HuH-7 (cell line): ENCODE data around the gene SLC25A13.
"Not testable (repeated sequence)": the region's sequence is repeated elsewhere in the genome, so short reads cannot be mapped to it uniquely, and the experiment has no call there.

Experiments used
- DNase-seq: peaks from one replicate; pipeline ENCODE4 v3.0.0; 2011; ENCODE audit warnings: low spot score

The SLC25A13 gene

DNA sequence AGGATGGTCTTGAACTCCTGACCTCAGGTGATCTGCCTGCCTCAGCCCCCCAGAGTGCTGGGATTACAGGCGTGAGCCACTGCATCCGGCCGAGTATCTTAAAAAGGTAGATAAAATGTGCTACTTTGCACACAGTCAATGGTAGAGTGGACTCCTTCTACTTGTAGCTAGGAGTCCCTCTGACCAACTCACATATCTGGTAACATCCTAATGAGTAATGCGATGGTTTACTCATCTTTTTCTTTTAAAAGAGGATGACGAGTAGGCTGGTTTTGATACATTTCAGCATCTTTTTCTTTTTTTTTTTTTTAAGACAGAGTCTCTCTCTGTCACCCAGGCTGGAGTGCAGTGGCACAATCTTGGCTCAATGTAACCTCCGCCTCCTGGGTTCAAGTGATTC, 167.4 kb downstream of the SLC25A13 start:
- not testable (repeated sequence) for DNase-seq

DNA sequence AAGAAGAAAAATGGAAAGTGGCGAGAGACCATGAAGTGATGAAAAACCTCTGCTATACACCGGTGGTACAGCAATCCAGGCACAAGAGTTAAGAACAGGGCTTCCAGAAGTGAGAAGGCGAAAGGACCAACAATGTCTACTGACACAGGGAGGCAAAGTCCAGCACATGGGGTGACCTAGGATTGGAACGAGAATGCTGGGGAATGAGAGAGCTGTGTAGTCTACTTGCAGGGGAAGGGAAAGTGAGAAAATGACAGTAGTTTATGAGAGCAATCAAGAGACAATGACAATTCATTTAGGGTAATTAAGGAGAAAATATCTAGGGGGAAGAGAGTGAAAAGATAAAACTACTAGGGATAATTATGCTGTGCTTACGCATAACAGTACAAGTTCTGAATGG, 169.2 kb downstream of the SLC25A13 start:
- DNase-seq: no peak

DNA sequence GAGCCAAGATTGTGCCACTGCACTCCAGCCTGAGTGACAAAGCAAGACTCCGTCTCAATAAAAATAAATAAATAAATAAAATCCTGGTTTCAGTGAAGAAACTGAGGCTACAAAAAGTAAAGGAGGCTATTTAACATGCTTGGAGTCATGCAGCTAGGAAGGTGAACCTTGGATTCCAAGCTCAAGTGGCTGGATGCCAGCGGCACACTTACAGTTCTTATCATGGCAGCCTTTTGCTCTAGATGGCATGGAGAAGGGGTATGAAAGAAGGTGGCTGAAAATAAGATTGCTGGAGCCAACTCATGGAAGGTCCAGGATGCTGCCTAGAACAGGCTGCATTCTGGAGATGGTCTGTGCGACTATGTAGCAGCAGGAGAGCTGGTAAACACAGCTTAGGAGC, 170.0 kb downstream of the SLC25A13 start:
- DNase-seq: no peak

DNA sequence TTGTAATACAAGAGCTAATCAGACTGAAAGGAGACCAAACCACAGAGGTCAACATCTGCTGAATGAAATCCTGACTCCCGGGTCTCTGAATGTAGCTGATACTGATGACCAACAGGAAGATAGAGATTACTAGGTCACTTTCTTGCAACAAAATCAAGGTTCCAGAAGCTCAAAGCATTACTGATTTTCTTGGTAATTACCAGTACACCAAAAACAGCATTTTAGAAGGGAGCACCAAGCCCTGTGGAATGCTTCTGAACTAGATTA, 177.7 kb downstream of the SLC25A13 start:
- no peak for DNase-seq

DNA sequence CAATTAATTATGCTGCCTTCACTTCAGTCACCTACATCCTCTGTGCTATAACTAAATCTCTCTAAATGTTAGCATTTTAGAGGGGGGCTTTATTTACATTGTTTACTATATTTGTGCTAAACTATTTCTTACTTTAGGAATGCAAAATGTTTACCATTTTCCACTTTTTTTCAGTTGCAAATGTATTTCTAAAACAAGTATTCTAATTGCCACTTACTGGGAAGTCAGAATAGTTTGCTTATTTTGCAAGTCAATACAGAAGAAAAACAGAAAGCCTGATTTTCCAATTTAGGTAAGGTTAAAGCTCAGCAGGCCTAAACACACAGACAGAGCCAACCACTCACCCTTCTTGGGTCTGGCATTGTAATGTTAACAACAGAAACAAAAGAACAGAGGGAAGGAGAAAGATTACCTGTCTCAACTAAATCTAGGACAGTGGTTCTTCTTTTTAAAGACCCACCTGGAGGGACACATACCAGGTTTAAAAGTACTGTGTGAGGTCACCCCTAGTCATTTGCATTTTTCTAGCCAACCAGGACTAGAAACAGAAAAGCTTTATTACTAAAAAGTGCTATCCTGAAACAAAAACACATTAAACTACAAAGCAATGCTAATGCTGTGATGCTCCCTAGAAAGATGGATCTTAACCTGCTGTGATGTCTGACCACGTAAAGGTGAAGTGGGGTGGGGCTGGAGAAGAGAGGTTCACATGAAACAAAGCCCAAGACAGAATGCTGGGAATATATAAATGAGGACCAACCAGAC, 178.2 kb downstream of the SLC25A13 start:
- no peak for DNase-seq

DNA sequence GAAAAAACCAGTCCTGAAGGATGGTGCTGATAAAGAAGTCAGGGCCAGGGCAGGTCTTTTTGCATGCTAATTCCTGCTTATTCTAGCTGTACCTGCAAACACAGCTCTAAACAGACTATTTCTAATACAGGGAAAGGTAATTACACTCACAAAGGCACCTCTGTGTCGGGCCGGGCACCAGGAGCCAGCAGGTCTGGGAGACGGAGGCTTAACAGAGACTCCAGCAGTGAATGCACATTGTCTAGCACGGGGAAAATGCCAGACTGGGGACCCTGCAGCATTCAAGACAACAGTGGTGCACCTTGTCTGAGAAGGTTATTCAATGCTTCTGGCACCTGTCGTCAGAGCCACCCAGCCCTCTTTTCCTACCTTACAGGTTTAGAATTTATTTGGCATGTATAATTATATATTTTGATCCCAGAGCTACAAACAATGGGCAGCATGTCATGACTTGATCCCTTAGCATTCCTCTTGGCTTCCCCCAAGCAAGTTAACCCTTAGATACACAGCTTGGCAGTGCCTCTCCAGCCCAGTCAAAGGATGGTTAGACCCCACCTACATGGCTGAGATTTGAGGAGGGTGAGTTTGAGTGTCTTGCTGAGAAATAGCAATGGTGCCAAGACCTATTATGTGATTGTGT, 185.2 kb downstream of the SLC25A13 start:
- DNase-seq: no peak

DNA sequence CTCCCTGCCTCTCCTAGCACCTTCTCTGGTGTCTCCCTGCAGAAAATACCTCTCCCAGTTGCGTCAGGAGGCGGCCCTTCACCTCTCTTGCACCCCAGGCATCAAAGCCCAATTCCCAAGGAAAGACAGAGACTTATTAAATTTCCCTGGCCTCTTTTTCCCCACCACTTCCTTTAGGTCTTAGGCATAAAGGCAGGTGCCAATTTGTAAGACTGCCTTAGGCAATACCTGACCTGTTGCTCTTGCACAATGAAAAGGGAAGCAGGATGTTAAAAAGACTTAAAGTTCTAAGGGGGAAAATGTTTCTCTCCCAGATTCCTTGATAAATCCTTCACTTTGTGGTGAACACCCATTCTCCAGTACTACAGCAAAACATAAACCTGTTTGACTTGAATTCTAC, 186.7 kb downstream of the SLC25A13 start:
- no peak for DNase-seq

DNA sequence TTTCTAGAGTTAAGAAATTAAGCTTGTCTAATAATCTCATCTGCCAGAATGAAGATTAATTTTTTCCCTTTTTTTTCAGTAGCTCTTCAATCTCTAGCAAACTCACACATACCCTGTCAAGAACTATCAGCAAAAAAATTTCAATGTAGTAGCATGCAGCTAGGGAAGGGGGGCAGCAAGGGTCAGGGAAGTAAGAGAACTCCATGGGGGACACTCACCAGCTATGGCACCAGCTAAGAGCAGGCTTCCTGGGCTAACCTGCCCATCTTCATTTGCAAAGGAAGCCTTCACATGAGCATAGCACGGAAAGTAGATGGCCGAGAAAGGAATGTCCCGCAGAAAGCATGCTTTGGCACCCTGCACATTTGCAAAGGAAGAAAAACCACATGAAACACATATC, 190.4 kb downstream of the SLC25A13 start:
- DNase-seq: no peak

DNA sequence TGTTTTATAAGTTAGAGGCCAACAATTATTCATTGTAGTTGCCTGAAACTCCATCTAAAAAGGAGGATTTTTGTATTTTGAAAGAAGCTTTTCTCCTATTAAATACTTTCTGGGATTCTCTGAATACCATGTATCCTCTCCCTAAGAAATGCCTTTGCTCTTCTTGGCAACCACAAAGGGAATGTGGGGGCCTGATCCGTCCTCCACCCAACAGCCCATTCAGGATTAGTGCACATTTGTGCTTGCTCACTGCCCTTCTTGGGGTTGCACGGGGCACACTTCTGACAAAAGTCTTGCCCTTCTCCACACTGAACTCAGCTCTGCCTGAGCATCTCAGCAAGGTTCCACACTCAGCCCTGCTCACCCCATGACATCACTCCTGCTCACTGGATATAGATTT, 194.2 kb downstream of the SLC25A13 start:
- DNase-seq: no peak

DNA sequence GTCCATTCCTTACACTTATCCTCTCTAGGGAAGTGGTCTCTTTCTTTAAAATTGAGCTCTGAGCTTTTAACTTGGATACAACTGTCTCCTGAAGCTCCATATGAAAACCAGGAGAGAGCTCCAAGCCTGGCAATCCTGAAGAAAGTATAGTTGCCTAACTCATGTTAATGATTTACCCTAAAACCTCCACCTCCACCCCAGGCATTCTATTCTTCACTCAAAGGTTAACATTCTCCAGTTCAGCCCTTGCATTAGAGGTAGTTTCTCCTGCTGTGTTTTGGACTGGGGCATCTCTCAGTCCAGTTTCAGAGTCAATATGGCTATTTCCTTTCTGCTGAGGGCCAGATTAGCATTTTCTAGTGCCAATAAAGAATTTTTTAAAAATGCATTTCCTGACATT, 195.5 kb downstream of the SLC25A13 start:
- DNase-seq: peak; percentile 67

DNA sequence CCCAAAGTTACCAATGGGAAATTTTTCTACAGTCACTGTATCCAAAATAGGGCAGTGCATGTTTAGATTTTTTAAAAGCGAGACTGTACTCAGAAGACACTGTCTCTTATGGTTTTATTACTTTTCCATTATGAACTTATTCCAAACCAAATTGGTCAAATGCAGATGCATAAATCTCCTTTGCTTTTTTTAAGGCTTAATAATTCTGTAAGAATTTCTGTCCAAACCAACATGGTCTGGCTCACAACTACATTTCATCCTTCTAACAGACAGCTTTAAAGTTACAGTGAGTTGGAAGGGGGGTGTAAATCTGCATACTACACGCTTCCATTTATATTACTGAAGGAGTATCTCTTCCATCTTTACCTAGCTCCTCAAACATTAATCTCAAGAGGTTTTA, 199.2 kb downstream of the SLC25A13 start:
- DNase-seq: no peak

DNA sequence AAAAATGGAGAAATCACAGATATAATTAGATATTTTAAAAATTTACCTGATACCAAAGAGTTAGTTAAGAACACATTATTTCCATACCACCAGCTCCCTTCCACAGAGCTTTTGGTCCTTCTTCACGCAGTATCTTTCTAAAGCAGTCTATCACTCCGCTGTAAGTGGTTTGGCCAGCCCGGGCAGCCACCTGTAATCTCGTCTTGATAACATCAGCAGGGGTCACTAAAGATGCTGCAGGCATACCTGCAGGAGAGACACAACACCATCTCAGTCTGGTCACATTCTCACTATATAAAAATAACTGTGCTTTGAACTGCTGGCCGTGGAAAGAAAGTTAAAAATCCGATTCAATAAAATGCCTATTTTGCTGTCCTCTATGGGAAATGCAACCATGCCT, 200.1 kb downstream of the SLC25A13 start:
- DNase-seq: no peak

DNA sequence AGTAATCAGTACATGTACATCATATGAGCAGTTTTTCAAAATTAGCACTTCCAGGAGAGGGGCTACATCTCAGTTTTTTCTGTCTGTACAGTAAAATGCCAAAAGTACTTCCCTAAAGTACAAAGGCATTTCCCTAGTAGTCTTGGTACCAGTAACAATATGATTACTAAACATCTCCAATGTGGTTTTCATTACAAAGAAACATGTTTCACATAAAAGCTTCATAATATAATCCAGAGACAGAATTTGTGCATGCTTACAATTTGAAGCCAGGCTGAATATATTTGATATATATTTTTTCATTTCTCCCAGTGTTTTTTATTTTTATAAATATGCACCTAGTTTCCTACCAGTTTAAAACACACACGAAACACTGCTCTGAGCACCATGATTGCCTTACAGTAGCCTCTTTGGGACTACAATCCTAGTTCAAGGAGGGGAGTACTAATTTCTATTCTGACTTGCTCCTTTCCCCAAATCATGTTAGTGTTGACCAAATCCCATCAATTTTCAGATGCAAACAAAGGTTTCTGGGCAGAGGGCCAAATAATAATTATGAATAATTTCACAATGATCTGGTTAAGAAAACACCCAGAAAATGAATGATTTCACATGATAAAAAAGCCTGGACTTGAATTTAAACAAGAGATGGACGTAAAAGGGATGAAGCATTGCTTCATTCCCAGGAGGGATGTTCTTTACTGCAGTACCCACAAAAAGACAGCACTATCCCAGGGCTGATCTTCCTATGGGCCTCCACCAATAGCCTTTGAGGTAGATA, 201.3 kb downstream of the SLC25A13 start:
- DNase-seq: no peak

DNA sequence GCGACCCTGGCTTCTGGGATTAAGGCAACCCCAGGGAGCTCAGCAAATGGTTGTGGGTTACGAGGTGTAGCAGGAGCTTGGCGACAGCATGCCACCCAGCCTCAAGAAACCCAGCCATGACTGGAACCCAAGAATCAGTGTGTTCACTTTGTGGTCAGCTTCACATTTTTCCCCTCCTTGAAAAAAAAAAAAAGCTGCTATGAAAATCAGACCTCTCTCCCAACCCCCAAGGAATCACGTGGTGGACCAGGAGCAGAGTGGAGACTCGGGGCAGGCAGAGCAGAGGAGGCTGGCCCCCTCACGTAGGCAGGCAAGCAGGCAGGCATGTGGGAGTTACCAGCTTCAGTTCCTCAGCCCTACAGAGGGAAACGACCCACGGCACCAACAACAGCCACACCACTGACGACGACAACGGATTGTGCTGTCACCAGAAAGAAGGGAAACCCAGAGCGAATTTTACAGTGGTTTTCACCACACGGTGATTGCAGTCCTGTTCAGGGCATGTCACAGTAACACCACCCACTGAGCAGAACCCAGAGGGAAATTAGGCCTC, 203.4 kb downstream of the SLC25A13 start:
- DNase-seq: no peak

DNA sequence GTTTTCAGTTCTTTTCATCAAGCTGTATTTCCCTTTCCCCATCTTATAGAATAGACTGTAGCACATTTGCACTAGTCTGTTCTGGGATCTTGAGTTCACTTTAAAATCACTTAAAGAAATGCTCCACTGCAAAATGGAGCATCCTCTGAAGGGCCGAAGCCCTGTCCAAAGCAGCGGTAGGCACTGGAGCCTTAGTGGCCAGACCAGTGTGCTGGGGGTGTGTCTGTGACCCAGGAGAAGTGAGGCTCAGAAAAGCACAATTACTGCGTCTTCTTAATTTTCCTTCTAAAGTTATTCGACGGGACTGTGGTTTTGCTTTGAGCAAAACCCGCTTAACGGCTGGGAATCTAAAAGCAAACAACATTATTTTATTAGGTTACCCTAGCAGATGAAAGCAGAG, 205.7 kb downstream of the SLC25A13 start:
- DNase-seq: no peak

DNA sequence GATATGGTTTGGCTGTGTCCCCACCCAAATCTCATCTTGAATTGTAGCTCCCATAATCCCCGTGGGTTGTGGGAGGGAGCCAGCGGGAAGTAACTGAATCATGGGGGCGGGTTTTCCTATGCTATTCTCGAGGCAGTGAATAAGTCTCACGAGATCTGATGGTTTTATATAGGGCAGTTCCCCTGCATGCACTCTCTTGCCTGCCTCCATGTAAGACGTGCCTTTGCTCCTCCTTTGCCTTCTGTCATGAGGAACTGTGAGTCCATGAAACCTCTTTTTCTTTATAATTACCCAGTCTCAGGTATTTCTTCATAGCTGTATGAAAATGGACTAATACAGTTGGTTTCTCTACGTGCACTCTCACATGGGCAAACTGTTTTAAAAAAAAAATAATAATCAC, 207.7 kb downstream of the SLC25A13 start:
- no peak for DNase-seq

DNA sequence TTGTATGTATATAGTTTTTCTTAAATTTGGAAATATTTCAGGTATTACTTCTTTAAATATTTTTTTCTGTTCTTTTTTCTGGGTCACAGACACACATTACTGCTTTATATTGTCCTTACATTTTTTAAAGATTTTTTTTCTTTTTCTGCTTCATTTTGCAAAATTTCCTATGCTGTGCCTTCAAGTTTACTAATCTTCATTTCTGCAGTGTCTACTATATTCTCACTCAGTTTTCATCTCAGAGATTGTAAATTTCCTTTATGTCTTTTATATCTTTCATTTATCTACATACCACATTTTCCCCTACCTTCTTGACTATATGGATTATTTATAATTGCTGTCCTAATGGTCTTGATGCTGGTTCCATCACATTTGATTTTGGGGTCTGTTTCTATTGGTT, 210.5 kb downstream of the SLC25A13 start:
- no peak for DNase-seq

DNA sequence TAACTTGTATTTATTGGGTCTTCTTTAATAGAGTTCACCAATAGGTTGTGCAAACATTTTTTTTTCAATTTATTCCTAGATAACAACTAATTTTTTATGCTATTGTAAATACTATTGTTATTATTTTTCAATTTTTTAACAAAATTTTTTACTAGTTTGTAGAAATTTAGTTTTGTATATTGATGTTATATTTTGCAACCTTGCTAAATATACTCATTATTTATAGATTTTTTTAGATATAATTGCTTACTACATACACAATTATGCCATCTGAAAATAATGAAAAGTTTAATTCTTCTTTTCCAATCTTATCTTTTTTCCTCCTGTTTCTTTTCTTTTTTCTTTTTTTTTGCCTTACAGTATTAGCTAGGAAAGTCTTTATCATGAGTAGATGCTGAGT, 216.9 kb downstream of the SLC25A13 start:
- no peak for DNase-seq

DNA sequence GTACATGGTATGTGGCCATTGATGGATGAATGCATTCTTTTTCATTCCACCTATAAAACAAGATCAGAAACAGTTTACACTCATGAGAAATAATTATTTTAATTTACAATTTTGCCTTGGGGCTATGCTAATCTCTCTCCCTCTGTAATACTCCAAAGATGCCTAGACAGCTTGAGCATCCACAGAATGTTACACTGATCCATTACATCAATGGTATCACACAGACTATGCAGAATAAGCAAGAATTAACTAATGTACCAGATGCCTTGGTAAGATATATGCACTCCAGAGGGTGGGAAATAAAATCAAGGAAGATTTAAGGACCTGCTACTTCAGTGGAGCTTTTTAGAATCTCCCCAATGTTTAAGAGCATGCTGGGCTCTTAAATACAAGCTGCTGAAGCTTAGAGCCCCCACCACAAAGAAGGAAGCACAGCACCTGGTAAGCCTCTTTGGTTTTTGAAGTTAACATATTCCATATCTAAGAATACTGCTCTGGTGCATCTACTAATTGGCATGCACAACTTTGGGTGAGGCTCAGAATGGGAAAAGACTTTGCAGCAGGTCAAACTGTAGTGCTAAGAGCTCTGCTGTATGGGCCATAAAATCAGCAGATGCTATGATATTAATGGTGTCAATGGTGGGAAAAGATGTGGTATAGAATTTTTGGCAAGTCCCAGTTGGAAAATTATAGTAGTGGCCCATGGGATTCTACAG, 219.6 kb downstream of the SLC25A13 start:
- DNase-seq: no peak

DNA sequence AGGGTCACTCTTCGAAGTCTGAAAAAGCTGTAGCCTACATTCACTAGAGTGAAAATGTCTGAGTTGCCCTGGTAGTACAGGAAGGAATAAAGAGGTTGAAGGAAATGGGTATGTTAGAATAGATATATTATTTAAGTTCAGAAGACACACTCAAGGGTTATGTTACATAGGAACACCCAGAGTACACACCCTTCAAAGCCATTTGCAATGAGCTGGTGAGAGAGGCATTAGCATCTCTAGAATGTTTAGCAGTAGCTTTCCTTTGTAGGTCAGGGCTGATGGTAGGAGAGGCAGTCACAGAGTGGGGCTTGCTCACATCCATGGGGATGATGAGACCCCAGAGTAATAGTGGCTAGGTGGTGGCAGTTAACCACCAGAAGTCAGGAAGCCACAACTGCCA, 221.2 kb downstream of the SLC25A13 start:
- no peak for DNase-seq

DNA sequence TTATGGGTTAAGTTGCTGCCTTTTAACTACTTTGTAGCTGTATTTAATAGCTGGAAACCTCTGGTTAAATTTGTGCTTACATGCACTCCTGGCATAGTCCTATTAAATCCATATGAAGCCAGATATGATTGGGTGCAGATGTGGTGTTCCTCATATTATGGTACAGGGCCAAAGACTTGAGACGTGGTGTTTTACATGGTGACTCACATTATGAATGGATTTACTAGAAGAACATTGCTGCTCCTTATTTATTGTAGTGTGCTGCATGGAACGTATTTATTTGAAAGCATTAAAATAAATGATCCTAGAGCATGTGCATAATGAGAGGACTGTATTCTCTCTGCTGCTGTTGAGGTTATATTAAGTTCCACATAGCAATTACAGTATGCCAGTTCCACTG, 224.1 kb downstream of the SLC25A13 start:
- no peak for DNase-seq

DNA sequence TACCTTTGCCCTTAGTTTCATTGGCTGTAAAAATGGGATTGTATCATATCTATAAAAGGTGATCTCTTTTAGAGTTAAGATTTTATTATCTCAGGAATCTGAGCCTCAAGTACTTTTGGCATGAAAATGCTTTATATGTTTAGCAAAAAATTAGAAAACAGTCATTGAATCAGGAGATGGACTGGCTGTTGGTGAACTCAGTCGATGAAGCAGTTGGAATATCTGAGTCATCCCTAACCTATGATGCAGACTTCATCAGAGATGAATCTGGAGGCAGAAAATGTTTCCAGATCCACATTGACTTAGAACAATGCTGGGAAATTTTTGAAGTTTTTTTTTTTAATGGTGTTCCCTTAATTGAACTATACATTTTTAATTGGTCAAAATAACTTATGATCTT, 228.5 kb downstream of the SLC25A13 start:
- DNase-seq: no peak

DNA sequence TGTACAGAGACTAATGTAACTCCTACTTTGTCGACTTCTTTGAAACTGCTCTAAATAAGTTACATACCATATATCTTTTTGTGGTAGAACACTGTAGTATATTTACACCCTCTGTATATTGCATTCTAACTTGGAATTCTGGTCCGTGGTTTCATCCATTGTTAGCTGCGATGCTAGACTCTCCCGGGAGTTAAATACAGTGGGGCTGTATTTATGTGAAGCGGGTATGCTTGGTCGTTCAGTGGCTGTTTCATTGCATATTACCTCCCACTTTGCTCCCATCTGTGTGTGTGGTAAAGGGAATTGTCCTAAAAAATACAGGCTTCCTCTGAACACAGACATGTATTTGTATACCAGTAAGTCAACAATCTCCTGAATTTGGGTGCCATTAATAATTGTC, 231.1 kb downstream of the SLC25A13 start:
- DNase-seq: no peak
